Thymus (tissue), 11 donors: ENCODE results near the gene HPCAL1. TPM values are rescaled to one million over a fixed set of nuclear protein-coding genes. Genes with fewer than 3 reads are reported as not detected.

Source experiments
- DNase-seq, 9 donors: peaks; one replicate each; pipeline ENCODE4 v3.0.0-alpha.2; 2013; ENCODE audit warnings: low spot score in 9 of 9, low read depth in 6 of 9, missing footprints in 1 of 9
- H3K27ac ChIP-seq, 2 donors: one replicate each; pipeline ENCODE4 v1.5.1; 2013; ENCODE audit warnings: control low read depth in 1 of 2, low read depth in 1 of 2, low read length in 1 of 2, mild to moderate bottlenecking in 1 of 2, moderate library complexity in 1 of 2
- H3K27me3 ChIP-seq, 2 donors: one replicate each; pipeline ENCODE4 v1.5.1; 2013; ENCODE audit warnings: low read length in 1 of 2; ENCODE audit not compliant: control insufficient read depth in 2 of 2, insufficient read depth in 1 of 2
- H3K36me3 ChIP-seq, 2 donors: one replicate each; pipeline ENCODE4 v1.5.1; 2013; ENCODE audit warnings: low read length in 1 of 2, mild to moderate bottlenecking in 1 of 2, moderate library complexity in 1 of 2; ENCODE audit not compliant: control insufficient read depth in 2 of 2, insufficient read depth in 2 of 2
- H3K4me1 ChIP-seq, 2 donors: one replicate each; pipeline ENCODE4 v1.5.1; 2013; ENCODE audit warnings: low read length in 2 of 2; ENCODE audit not compliant: control insufficient read depth in 2 of 2, insufficient read depth in 2 of 2
- H3K4me3 ChIP-seq, 2 donors: one replicate each; pipeline ENCODE4 v1.5.1; 2013; ENCODE audit warnings: low read length in 2 of 2, control low read depth in 1 of 2, mild to moderate bottlenecking in 1 of 2
- H3K9me3 ChIP-seq, 2 donors: one replicate each; pipeline ENCODE4 v1.5.1; 2013; ENCODE audit warnings: low read length in 1 of 2, mild to moderate bottlenecking in 1 of 2; ENCODE audit not compliant: control insufficient read depth in 2 of 2, insufficient read depth in 1 of 2
- WGBS: extraction: QIAGEN DNeasy Blood & Tissue Kit; methylation state at CpG from one replicate; pipeline ENCODE4 v1.1.7; 2013; 5-methylcytosine and 5-hydroxymethylcytosine counted together
- polyA plus RNA-seq: library from polyadenylated mRNA; stranded (reverse); fragments of 200-250 nt; gene quantifications from one replicate; pipeline ENCODE4 v1.2.3, GENCODE V29; 2013
- total RNA-seq: library from RNA; stranded (reverse); fragments of 120-200 nt; gene quantifications from one replicate; pipeline ENCODE4 v1.2.4, GENCODE V29; 2013
- donor health status: healthy.

Gene HPCAL1
- total and polyA plus RNA-seq, 2 donors, result 12.6 to 47.9 TPM

GRCh38 chr2:10457846-10458598 is 155.3 kb downstream of the HPCAL1 start:
- Histone ChIP-seq H3K27me3 (peaks cover 0 to 3% of the 10 kb centered on the region in 2 donors), H3K9me3 (no peaks in the 10 kb centered on the region), H3K4me1 (peaks cover 5 to 47% of the 10 kb centered on the region in 2 donors), H3K27ac (no peak overlapping the region), H3K36me3 (no peaks in the 10 kb centered on the region), H3K4me3 (no peak overlapping the region)
- 84% methylated on average over 11 of the region's 11 CpGs for WGBS
- DNase-seq, result no peak

DNA sequence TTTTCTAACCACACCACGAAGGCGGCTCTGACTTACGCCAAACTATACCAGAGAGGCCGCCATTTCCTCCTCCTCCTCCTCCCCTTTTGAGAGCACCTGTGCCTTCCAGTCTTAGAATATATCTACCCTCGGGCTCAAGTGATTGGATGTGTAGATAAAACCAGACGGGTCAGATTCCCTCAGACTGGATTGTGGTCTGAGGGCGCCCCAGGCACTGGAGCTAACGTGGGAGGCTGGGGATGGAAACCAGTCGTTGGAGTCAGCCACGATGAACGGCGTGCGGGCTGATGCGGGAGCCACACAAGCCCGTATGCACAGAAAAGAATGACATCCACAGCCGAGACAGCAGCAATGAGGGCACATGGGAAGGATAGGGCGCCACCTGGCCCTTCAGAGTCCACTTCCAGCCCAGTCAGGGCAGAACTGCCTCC is 157.7 kb downstream of the HPCAL1 start:
- H3K27me3 ChIP-seq, result no peaks in the 10 kb centered on the region
- DNase-seq, result peak in 1 of 9 donors; percentile 46
- no peaks in the 10 kb centered on the region for H3K36me3 ChIP-seq
- no peak overlapping the region for H3K4me3 ChIP-seq
- no peaks in the 10 kb centered on the region for H3K9me3 ChIP-seq
- 66% methylated on average over 17 of the region's 17 CpGs for WGBS
- peaks cover 3 to 28% of the 10 kb centered on the region in 2 donors for H3K4me1 ChIP-seq
- no peak overlapping the region for H3K27ac ChIP-seq

GRCh38 chr2:10462178-10463083 is 159.7 kb downstream of the HPCAL1 start:
- Histone ChIP-seq H3K9me3 (no peaks in the 10 kb centered on the region), H3K4me3 (no peak overlapping the region), H3K27me3 (no peaks in the 10 kb centered on the region), H3K27ac (no peak overlapping the region), H3K36me3 (no peaks in the 10 kb centered on the region), H3K4me1 (peaks cover 3 to 25% of the 10 kb centered on the region in 2 donors)
- no peak for DNase-seq
- WGBS, result 77% methylated on average over 15 of the region's 15 CpGs

DNA sequence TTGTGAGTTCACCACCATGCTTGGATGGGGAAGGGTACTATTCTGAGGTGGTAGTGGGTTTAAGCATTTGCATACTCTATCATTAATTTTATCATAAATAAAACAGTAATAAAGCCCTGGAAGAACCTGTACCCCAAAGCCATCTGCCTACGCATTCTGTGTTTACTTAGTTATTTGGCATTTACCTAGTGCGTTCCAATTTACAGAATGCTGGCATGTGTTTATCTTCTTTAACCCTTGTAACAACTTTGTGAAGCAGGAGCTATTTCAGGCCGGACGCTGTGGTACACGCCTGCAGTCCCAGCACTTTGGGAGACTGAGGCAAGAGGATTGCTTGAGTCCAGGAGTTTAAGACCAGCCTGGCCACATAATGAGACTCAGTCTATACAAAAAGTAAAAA is 163.2 kb downstream of the HPCAL1 start:
- Histone ChIP-seq H3K36me3 (no peaks in the 10 kb centered on the region), H3K27me3 (no peaks in the 10 kb centered on the region), H3K4me1 (peaks cover 0 to 3% of the 10 kb centered on the region in 2 donors), H3K9me3 (no peaks in the 10 kb centered on the region), H3K27ac (no peak overlapping the region), H3K4me3 (no peak overlapping the region)
- no peak for DNase-seq
- WGBS, result 97% methylated on average over 5 of the region's 5 CpGs

- no peak for DNase-seq
- no peaks in the 10 kb centered on the region for H3K27me3 ChIP-seq
- H3K36me3 ChIP-seq, result no peaks in the 10 kb centered on the region
- H3K4me1 ChIP-seq, result peaks cover 0 to 8% of the 10 kb centered on the region in 2 donors
- H3K27ac ChIP-seq, result no peak overlapping the region
- H3K4me3 ChIP-seq, result no peak overlapping the region
- H3K9me3 ChIP-seq, result no peaks in the 10 kb centered on the region
- WGBS, result 89% methylated on average over 11 of the region's 11 CpGs
These were observed 164.1 kb downstream of the HPCAL1 start for GRCh38 chr2:10466801-10467200.

GRCh38 chr2:10467401-10467800 is 164.7 kb downstream of the HPCAL1 start:
- Histone ChIP-seq H3K9me3 (no peaks in the 10 kb centered on the region), H3K4me1 (peaks cover 0 to 14% of the 10 kb centered on the region in 2 donors), H3K27ac (no peak overlapping the region), H3K36me3 (no peaks in the 10 kb centered on the region), H3K4me3 (no peak overlapping the region), H3K27me3 (no peaks in the 10 kb centered on the region)
- WGBS, result 88% methylated on average over 15 of the region's 15 CpGs
- no peak for DNase-seq

- 95% methylated on average over 4 of the region's 4 CpGs for WGBS
- H3K36me3 ChIP-seq, result no peaks in the 10 kb centered on the region
- H3K27ac ChIP-seq, result no peak overlapping the region
- H3K9me3 ChIP-seq, result no peaks in the 10 kb centered on the region
- H3K4me1 ChIP-seq, result peaks cover 0 to 24% of the 10 kb centered on the region in 2 donors
- no peaks in the 10 kb centered on the region for H3K27me3 ChIP-seq
- DNase-seq, result no peak
- H3K4me3 ChIP-seq, result no peak overlapping the region
These were observed 166.6 kb downstream of the HPCAL1 start for GRCh38 chr2:10469301-10469700.

- Histone ChIP-seq H3K27ac (no peak overlapping the region), H3K4me3 (no peak overlapping the region), H3K9me3 (no peaks in the 10 kb centered on the region), H3K27me3 (no peaks in the 10 kb centered on the region), H3K36me3 (no peaks in the 10 kb centered on the region), H3K4me1 (peaks cover 0 to 32% of the 10 kb centered on the region in 2 donors)
- DNase-seq, result no peak
- 94% methylated on average over 12 of the region's 12 CpGs for WGBS
These were observed 167.4 kb downstream of the HPCAL1 start for GRCh38 chr2:10469955-10470608.
